Measurements from ENCODE around the gene THNSL1. TPM values are rescaled to one million over a fixed set of nuclear protein-coding genes. Genes with fewer than 3 reads are reported as not detected.

The THNSL1 gene
- total and polyA plus RNA-seq, 2 of the 8 experiments (the other 6 are each of a cell fraction or from before 2014, with no cell fraction given), result 1.4 to 3.1 TPM

- WGBS, 2 experiments (ENCODE audit: extremely low coverage in 1 of 2, insufficient coverage in 1 of 2, insufficient read length in 1 of 2, insufficient replicate concordance in 2 of 2, low coverage in 1 of 2, low lambda C conversion rate in 2 of 2, missing lambda C conversion rate in 1 of 2), result 92% methylated on average over 4 of the region's 4 CpGs; no CpG with 5 or more reads in 1 of the 2 experiments
- no peak for FAIRE-seq
- no peaks in the 10 kb centered on the region for H3K27me3 ChIP-seq (replicated peaks in 1 of 4; ENCODE audit: control insufficient read depth in 3 of 4, extremely low read depth in 1 of 4, insufficient read depth in 3 of 4, low read length in 3 of 4)
Measured at GRCh38 chr10:24979685-24980084, 36.7 kb upstream of the THNSL1 start.

More at GRCh38 chr10:24979685-24980084, 36.7 kb upstream of the THNSL1 start:
- H3K4me3 ChIP-seq (ENCODE audit: extremely low read depth in 1 of 4, insufficient read depth in 2 of 4, low read depth in 3 of 4, low read length in 4 of 4), result no peak overlapping the region
- H3K36me3 ChIP-seq (ENCODE audit: control insufficient read depth in 2 of 4, insufficient read depth in 4 of 4, low read length in 3 of 4), result no peaks in the 10 kb centered on the region
- no peak for TF ChIP-seq NANOG (IDR thresholded peaks at IDR 0.05; ENCODE audit: insufficient read depth, low read depth, low read length, poor library complexity, severe bottlenecking)
- no peak for TF ChIP-seq BCL11A (IDR thresholded peaks at IDR 0.05; ENCODE audit: low read depth in 2 of 2, low read length in 2 of 2)
- no peak for TF ChIP-seq GABPA (IDR thresholded peaks at IDR 0.05; ENCODE audit: borderline replicate concordance, insufficient read depth, low read length)
- TF ChIP-seq BRCA1 (IDR thresholded peaks at IDR 0.05; ENCODE audit: low read depth, low read length), result no peak
- no peak for TF ChIP-seq YY1 (IDR thresholded peaks at IDR 0.05; ENCODE audit: low read depth, low read length)
- no peak for TF ChIP-seq PHF8 (conservative IDR thresholded peaks at IDR 0.05; ENCODE audit: low read depth, low read length)
- no peak for TF ChIP-seq CEBPB (IDR thresholded peaks at IDR 0.05; ENCODE audit: low read depth, low read length)
- no peak for TF ChIP-seq SUZ12 (IDR thresholded peaks at IDR 0.05; ENCODE audit: low read length)
- TF ChIP-seq SAP30 (IDR thresholded peaks at IDR 0.05; ENCODE audit: insufficient read depth, insufficient replicate concordance, low read length), result no peak
- no peaks in the 10 kb centered on the region for H3K9me3 ChIP-seq (ENCODE audit: insufficient read depth in 2 of 2, low read depth in 1 of 2, low read length in 1 of 2)
- no peak overlapping the region for H2BK20ac ChIP-seq (ENCODE audit: low read length)
- H3K4me2 ChIP-seq (ENCODE audit: insufficient read depth in 1 of 2, low read depth in 2 of 2, low read length in 2 of 2), result no peak overlapping the region
- no peak overlapping the region for H2BK15ac ChIP-seq (ENCODE audit: low read length)
- no peaks in the 10 kb centered on the region for H3K79me1 ChIP-seq (ENCODE audit: low read depth, low read length)
- POLR2A ChIA-PET (ENCODE audit: partially characterized antibody), result no interaction called here
- no peak overlapping the region for H3K4ac ChIP-seq (replicated peaks; ENCODE audit: insufficient read length, low read depth, low read length)
- H3K14ac ChIP-seq (ENCODE audit: insufficient read length), result no peak overlapping the region
- H3K27ac ChIP-seq (ENCODE audit: low read depth, low read length), result no peak overlapping the region
- H2BK120ac ChIP-seq (replicated peaks; ENCODE audit: low read depth, low read length), result no peak overlapping the region
- no peak for DNase-seq (ENCODE audit: low read depth in 1 of 2, low spot score in 2 of 2)
- no peaks in the 10 kb centered on the region for H3K4me1 ChIP-seq (replicated peaks in 1 of 4; ENCODE audit: control insufficient read depth in 3 of 4, insufficient read depth in 4 of 4, low read length in 3 of 4)
- no peak overlapping the region for H2AK5ac ChIP-seq (ENCODE audit: low read depth, low read length)
- H4K91ac ChIP-seq (replicated peaks; ENCODE audit: insufficient read length, low read length), result no peak overlapping the region
- H3K9ac ChIP-seq (replicated peaks in 1 of 4; ENCODE audit: extremely low read depth in 1 of 4, low read depth in 3 of 4, low read length in 3 of 4), result no peak overlapping the region
- H4K8ac ChIP-seq (ENCODE audit: extremely low read depth, insufficient read depth, low read length), result no peak overlapping the region
- no peak overlapping the region for H2BK5ac ChIP-seq (ENCODE audit: low read depth, low read length)
- no peak overlapping the region for H3K23ac ChIP-seq (ENCODE audit: insufficient read length)
- H3K23me2 ChIP-seq (ENCODE audit: low read depth, low read length), result no peaks in the 10 kb centered on the region
- CTCF ChIA-PET (ENCODE audit: partially characterized antibody), result interaction anchor here (1.7 kb wide), 1 partner anchor 7 kb away, joined by 4 read pairs; no protein-coding TSS in a partner anchor
- no peaks in the 10 kb centered on the region for H4K20me1 ChIP-seq (replicated peaks in 1 of 2; ENCODE audit: control insufficient read depth in 1 of 2, insufficient read depth in 2 of 2, low read length in 2 of 2)
- H3K56ac ChIP-seq (replicated peaks; ENCODE audit: insufficient read length, low read depth, low read length), result no peak overlapping the region
- H2AFZ ChIP-seq (ENCODE audit: low read length), result no peak overlapping the region
- H2BK12ac ChIP-seq (ENCODE audit: low read depth, low read length), result no peak overlapping the region
- no peak overlapping the region for H3K18ac ChIP-seq (ENCODE audit: extremely low read depth, low read length)
- no peaks in the 10 kb centered on the region for H3K79me2 ChIP-seq (ENCODE audit: control insufficient read depth in 1 of 2, insufficient read depth in 2 of 2, low read length in 2 of 2)
- no peak overlapping the region for H4K5ac ChIP-seq (ENCODE audit: insufficient read length, low read depth, low read length)
